WTC11 (cell line): ENCODE data around the gene IFNGR1.

Experiments used
- CBFB ChIP-seq: sonication (generic); formaldehyde crosslinking; IDR thresholded peaks from 2 replicates; pipeline ENCODE4 v1.8.1; 2022; ENCODE audit warnings: mild to moderate bottlenecking, low read depth, missing genetic modification reagents
- CTCF ChIP-seq: fragments of 200-600 bp; IDR thresholded peaks from 2 replicates; pipeline ENCODE4 v1.8.0; 2022; ENCODE audit warnings: antibody characterized with exemption
- NFYB ChIP-seq: sonication (generic); formaldehyde crosslinking; conservative IDR thresholded peaks from 2 replicates; pipeline ENCODE4 v1.8.0; 2022; ENCODE audit warnings: low read depth, missing genetic modification reagents
- TP53 ChIP-seq: sonication (generic); formaldehyde crosslinking; IDR thresholded peaks from 2 replicates; pipeline ENCODE4 v1.8.1; 2023; ENCODE audit warnings: mild to moderate bottlenecking, missing genetic modification reagents

- no peak for TF ChIP-seq CBFB (CRISPR knock-in tag)
- no peak for TF ChIP-seq CTCF
- no peak for TF ChIP-seq TP53 (CRISPR knock-in tag)
- TF ChIP-seq NFYB (CRISPR knock-in tag): no peak
Measured at GRCh38 chr6:137210903-137211302, 8.3 kb downstream of the IFNGR1 start.
